ENCODE data around the gene PKD1.
"Not testable (repeated sequence)": the region's sequence is repeated elsewhere in the genome, so short reads cannot be mapped to it uniquely, and the experiment has no call there.

- not testable (repeated sequence) for TF ChIP-seq POLR2A, POU2F2, SPI1 (IDR thresholded peaks at IDR 0.05; ENCODE audit: low read depth, low read length)
Measured at GRCh38 chr16:2110332-2111008, 25.2 kb downstream of the PKD1 start.

All from GM12891 (cell line).